AG08395 (cell line): ENCODE measurements around the gene KRTAP13-4.
A peak's percentile ranks its signal among the peaks of the same experiment; 100 is the strongest.

Source experiments
- DNase-seq: peaks from one replicate; pipeline ENCODE4 v3.0.0; 2012; ENCODE audit warnings: mixed read lengths, low spot score

Gene KRTAP13-4

GRCh38 chr21:30430170-30430655 is at the start of gene KRTAP13-4:
TSS of gene KRTAP13-4 (plus strand) at chr21:30430220. CDS start at chr21:30430276, 56 bp downstream.
- DNase-seq, result no peak

- no peak for DNase-seq
Observed at GRCh38 chr21:30382201-30382600, 47.8 kb upstream of the KRTAP13-4 start.

- DNase-seq, result no peak
Observed at GRCh38 chr21:30391492-30392025, 38.5 kb upstream of the KRTAP13-4 start.

GRCh38 chr21:30395731-30396130 is 34.3 kb upstream of the KRTAP13-4 start, which contains the start of gene KRTAP13-1:
TSS of gene KRTAP13-1 (plus strand) at chr21:30396031. CDS start at chr21:30396087, 56 bp downstream.
- DNase-seq, result no peak

GRCh38 chr21:30408782-30409494 is 21.1 kb upstream of the KRTAP13-4 start:
- peak; percentile 1 for DNase-seq

- DNase-seq, result no peak
Observed at GRCh38 chr21:30415993-30416392, 14.0 kb upstream of the KRTAP13-4 start.

- no peak for DNase-seq
Observed at GRCh38 chr21:30425826-30426225, 4.2 kb upstream of the KRTAP13-4 start, which contains the start of gene KRTAP13-3. TSS of gene KRTAP13-3 (minus strand) at chr21:30425926. CDS start at chr21:30425912, 14 bp downstream.

- no peak for DNase-seq
Observed at GRCh38 chr21:30426731-30427130, 3.3 kb upstream of the KRTAP13-4 start.

GRCh38 chr21:30434033-30434631 is 4.1 kb downstream of the KRTAP13-4 start:
- peak; percentile 2 for DNase-seq

- DNase-seq, result no peak
Observed at GRCh38 chr21:30437010-30437565, 7.1 kb downstream of the KRTAP13-4 start.

- no peak for DNase-seq
Observed at GRCh38 chr21:30439975-30440374, 10.0 kb downstream of the KRTAP13-4 start, which contains the start of gene KRTAP15-1. TSS of gene KRTAP15-1 (plus strand) at chr21:30440275. CDS start at chr21:30440328, 53 bp downstream.

- no peak for DNase-seq
Observed at GRCh38 chr21:30443226-30443625, 13.2 kb downstream of the KRTAP13-4 start.

GRCh38 chr21:30444204-30444603 is 14.2 kb downstream of the KRTAP13-4 start:
- DNase-seq, result no peak

GRCh38 chr21:30447056-30447455 is 17.0 kb downstream of the KRTAP13-4 start:
- DNase-seq, result no peak

- DNase-seq, result no peak
Observed at GRCh38 chr21:30448514-30448913, 18.5 kb downstream of the KRTAP13-4 start.

GRCh38 chr21:30463713-30464112 is 33.7 kb downstream of the KRTAP13-4 start:
- DNase-seq, result no peak

GRCh38 chr21:30468900-30469714 is 39.1 kb downstream of the KRTAP13-4 start:
- no peak for DNase-seq

GRCh38 chr21:30478004-30478403 is 48.0 kb downstream of the KRTAP13-4 start:
- DNase-seq, result no peak

- DNase-seq, result no peak
Observed at GRCh38 chr21:30479259-30479658, 49.2 kb downstream of the KRTAP13-4 start.

- no peak for DNase-seq
Observed at GRCh38 chr21:30480145-30480544, 50.1 kb downstream of the KRTAP13-4 start, which contains the start of gene KRTAP19-1. TSS of gene KRTAP19-1 (minus strand) at chr21:30480367. CDS start at chr21:30480317, 50 bp downstream.
